22Rv1 (cell line): ENCODE data around the gene SCG5.

Source experiments
- CTCF ChIP-seq: fragments of 450-650 bp; IDR thresholded peaks from 2 replicates; pipeline ENCODE4 v1.5.1; 2017; ENCODE audit warnings: mild to moderate bottlenecking
- ZFX ChIP-seq: fragments of 450-650 bp; IDR thresholded peaks from 2 replicates; pipeline ENCODE4 v1.6.1; 2017; ENCODE audit warnings: antibody characterized with exemption, borderline replicate concordance

GRCh38 chr15:32715276-32715675 is 73.8 kb downstream of the SCG5 start:
- TF ChIP-seq CTCF (no peak), ZFX (no peak)
